ENCODE data around the gene RPRD1A. TPM values are rescaled to one million over a fixed set of nuclear protein-coding genes. Genes with fewer than 3 reads are reported as not detected.
A peak's percentile ranks its signal among the peaks of the same experiment; 100 is the strongest.
"Not testable (repeated sequence)": the region's sequence is repeated elsewhere in the genome, so short reads cannot be mapped to it uniquely, and the experiment has no call there.

RPRD1A gene
- total and polyA plus RNA-seq, 9 of the 15 experiments (the other 6 are each of a cell fraction or from before 2014, with no cell fraction given): 30.2 to 142 (median 66.0) TPM

DNA sequence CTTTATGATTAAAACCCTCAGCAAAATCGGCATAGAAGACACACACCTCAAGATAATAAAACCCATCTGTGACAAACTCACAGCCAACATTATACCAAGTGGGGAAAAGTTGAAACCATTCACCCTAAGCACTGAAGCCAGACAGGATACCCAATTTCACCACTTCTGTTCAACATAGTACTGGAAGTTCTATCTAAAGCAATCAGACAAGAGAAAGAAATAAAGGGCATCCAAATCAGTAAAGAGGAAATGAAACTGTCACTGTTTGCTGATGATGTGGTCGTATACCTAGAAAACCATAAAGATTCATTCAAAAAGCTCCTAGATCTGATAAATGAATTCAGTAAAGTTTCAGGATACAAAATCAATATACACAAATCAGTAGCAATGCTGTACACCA, 16.4 kb upstream of the RPRD1A start (continued):
- TF ChIP-seq, protein P1, sequence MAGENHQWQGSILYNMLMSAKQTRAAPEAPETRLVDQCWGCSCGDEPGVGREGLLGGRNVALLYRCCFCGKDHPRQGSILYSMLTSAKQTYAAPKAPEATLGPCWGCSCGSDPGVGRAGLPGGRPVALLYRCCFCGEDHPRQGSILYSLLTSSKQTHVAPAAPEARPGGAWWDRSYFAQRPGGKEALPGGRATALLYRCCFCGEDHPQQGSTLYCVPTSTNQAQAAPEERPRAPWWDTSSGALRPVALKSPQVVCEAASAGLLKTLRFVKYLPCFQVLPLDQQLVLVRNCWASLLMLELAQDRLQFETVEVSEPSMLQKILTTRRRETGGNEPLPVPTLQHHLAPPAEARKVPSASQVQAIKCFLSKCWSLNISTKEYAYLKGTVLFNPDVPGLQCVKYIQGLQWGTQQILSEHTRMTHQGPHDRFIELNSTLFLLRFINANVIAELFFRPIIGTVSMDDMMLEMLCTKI (IDR thresholded peaks at IDR 0.05; ENCODE audit: partially characterized antibody): no peak

DNA sequence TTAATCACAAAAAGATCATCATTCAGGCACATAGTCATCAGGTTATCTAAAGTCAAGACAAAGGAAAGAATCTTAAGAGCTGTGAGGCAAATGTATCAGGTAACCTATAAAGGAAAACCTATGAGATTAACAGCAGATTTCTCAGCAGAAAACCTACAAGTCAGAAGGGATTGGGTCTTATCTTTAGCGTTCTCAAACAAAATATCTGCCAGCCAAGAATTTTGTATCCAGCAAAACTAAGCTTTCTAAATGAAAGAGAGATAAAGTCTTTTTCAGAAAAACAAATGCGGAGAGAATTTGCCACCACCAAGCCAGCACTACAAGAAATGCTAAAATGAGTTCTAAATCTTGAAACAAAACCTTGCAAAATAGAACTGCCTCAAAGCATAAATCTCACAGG, 13.8 kb upstream of the RPRD1A start:
- CTCF ChIA-PET (ENCODE audit: low intra/inter-chr PET ratio): not testable (repeated sequence)
- H3K27me3 ChIP-seq (ENCODE audit: control insufficient read depth in 2 of 2, insufficient read depth in 2 of 2, low read length in 2 of 2): peaks cover 2 to 17% of the 10 kb centered on the region in 2 experiments; a peak in 4 of 5 replicates

More for the DNA sequence above, 13.8 kb upstream of the RPRD1A start:
- 47% methylated on average over 2 of the region's 2 CpGs for WGBS (ENCODE audit: insufficient coverage, low coverage, missing lambda C conversion rate)
- FAIRE-seq; H3K4me3 ChIP-seq; DNase-seq (ENCODE audit: extremely low read depth in 1 of 4, low spot score in 3 of 4); H3K36me3 ChIP-seq (ENCODE audit: control insufficient read depth, insufficient read depth, low read length); H2AFZ ChIP-seq (ENCODE audit: low read depth, low read length); H3K9me1 ChIP-seq (ENCODE audit: control insufficient read depth, insufficient read depth, low read length); H3K27ac ChIP-seq (ENCODE audit: extremely low read depth, low read depth, low read length); intact Hi-C loops (cut with micrococcal nuclease); H3K9me3 ChIP-seq (replicated peaks; ENCODE audit: control insufficient read depth, insufficient read depth, low read depth, low read length); H3K9ac ChIP-seq (ENCODE audit: insufficient read depth in 1 of 2, low read depth in 2 of 2, low read length in 2 of 2); ATAC-seq; H3K79me2 ChIP-seq (ENCODE audit: control insufficient read depth, insufficient read depth, low read length); H4K20me1 ChIP-seq (replicated peaks; ENCODE audit: control insufficient read depth, insufficient read depth, low read length); BruUV-seq (replicated peaks); H3K4me2 ChIP-seq (ENCODE audit: insufficient read depth, low read length); H3K4me1 ChIP-seq (replicated peaks in 1 of 2; ENCODE audit: control insufficient read depth in 2 of 2, insufficient read depth in 2 of 2, low read length in 2 of 2): not testable (repeated sequence)
- TF ChIP-seq TRIM28 (IDR thresholded peaks at IDR 0.05): 0 out of 2 replicates have a peak, but pooled peaks have one; percentile 29
- POLR2A ChIA-PET: interaction anchor here (0.8 to 2.6 kb wide), 2 partner anchors 11 to 14 kb away, joined by 3 to 8 read pairs; no protein-coding TSS in a partner anchor
- in situ Hi-C loops (cut with MboI): loop anchor here (10.0 kb wide), 1 partner anchor 494 kb away; no protein-coding TSS in a partner anchor
